Psoas muscle (tissue), 8 donors: ENCODE measurements around the gene KIN. TPM values are rescaled to one million over a fixed set of nuclear protein-coding genes. Genes with fewer than 3 reads are reported as not detected.
"Not testable (repeated sequence)": the region's sequence is repeated elsewhere in the genome, so short reads cannot be mapped to it uniquely, and the experiment has no call there.

ENCODE experiments used
- ATAC-seq, 4 donors: fragments of 200-7000 bp; cut with Tn5 transposase; one replicate each; pipeline ENCODE4 v1.9.1; 2020; ENCODE audit warnings: moderate library complexity in 3 of 4, mild to moderate bottlenecking in 2 of 4
- DNase-seq, 2 donors: peaks; one replicate each; pipeline ENCODE4 v3.0.0-alpha.2; 2020
- H3K27ac ChIP-seq: fragments of 200-600 bp; one replicate; pipeline ENCODE4 v1.8.0; 2022
- H3K27me3 ChIP-seq, 3 donors: fragments of 200-600 bp in 1 of 3; one replicate each; pipeline versions ENCODE4 v1.6.1 to v1.8.0; 2013 to 2022; ENCODE audit warnings: low read length in 2 of 3, mild to moderate bottlenecking in 2 of 3, moderate library complexity in 1 of 3; ENCODE audit not compliant: insufficient read depth in 3 of 3
- H3K36me3 ChIP-seq, 2 donors: fragments of 200-600 bp in 1 of 2; one replicate each; pipeline versions ENCODE4 v1.6.1 to v1.8.0; 2013 to 2022; ENCODE audit warnings: low read depth in 1 of 2, mild to moderate bottlenecking in 1 of 2, moderate library complexity in 1 of 2; ENCODE audit not compliant: insufficient read depth in 1 of 2
- H3K4me1 ChIP-seq: fragments of 200-600 bp; one replicate; pipeline ENCODE4 v1.8.0; 2022
- H3K4me3 ChIP-seq: fragments of 200-600 bp; one replicate; pipeline ENCODE4 v1.8.0; 2022; ENCODE audit warnings: mild to moderate bottlenecking
- H3K9me3 ChIP-seq: fragments of 200-600 bp; one replicate; pipeline ENCODE4 v1.8.0; 2022
- WGBS, 3 donors: extraction: QIAGEN DNeasy Blood & Tissue Kit; methylation state at CpG; one replicate each; pipeline versions ENCODE4 v1.1.6 to v1.1.7; 2013; 5-methylcytosine and 5-hydroxymethylcytosine counted together
- intact Hi-C, 2 donors: fragments of 100-400 bp; cut with DNase I; formaldehyde crosslinking; loops; one replicate each; pipeline versions ENCODE4 v1.11.0 to v1.14.2; 2022
- polyA plus RNA-seq, 3 donors: library from polyadenylated mRNA; stranded (reverse); fragments of 200-250 nt; gene quantifications; one replicate each; pipeline ENCODE4 v1.2.3, GENCODE V29; 2013
- total RNA-seq, 4 donors: library from RNA; stranded (reverse); fragmentation: NEBNext Ultra II Directional in 2 of 4; extraction: Animal tissue kit (Norgen Biotek cat#: 25700) in 2 of 4; gene quantifications; one replicate each; pipeline versions ENCODE4 v1.2.1 to v1.2.4, GENCODE V29; 2021 to 2023
- TF ChIP-seq, protein P1 (sequence below): fragments of 200-600 bp; IDR thresholded peaks from one replicate; pipeline ENCODE4 v1.8.0; 2022; ENCODE audit warnings: antibody characterized with exemption
- donor health status: healthy with polysubstance abuse.
- donor health status: DM: no; HTN: no; CAD: no; lungs with moderate emphysema.
- donor health status: Bipolar disorder and iron deficiency.
- donor health status: healthy.
- donor health status: DM: yes; HTN: yes; CAD: no.
- donor health status: DM: no; HTN: no; CAD: no.
- donor health status: DM: no; HTN: no; CAD: no.
- donor health status: DM: yes; HTN: yes; CAD: no.

The KIN gene
- total and polyA plus RNA-seq, 7 donors: 5.5 to 11.1 (median 7.1) TPM

DNA sequence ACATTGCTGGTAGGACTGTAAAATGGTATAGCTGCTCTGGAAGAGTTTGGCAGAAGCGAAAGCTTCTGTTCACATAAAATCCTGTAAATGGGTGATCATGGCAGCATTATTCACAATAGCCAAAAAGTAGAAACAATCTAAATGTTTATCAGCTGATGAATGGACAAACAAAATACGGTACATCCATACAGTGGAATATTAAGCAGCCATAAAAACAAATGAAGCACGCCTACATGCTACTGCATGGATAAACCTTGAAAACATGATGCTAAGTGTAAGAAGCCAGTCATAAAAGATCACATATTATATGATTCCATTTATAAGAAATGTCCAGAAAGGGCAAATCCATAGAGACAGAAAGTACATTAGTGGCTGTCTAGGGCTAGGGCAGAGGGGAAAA lies 32.7 kb downstream of the KIN start:
- intact Hi-C loops: loop anchor here (5.0 to 10.0 kb wide), 2 partner anchors 60 to 62 kb away; partner anchors contain the start of gene TAF3 (in 2 of the 2)
- H3K4me3 ChIP-seq: no peak overlapping the region
- H3K4me1 ChIP-seq: no peaks in the 10 kb centered on the region
- 99 to 100% (median 99%) methylated on average over 3 of the region's 3 CpGs for WGBS, 3 donors
- no peaks in the 10 kb centered on the region for H3K27me3 ChIP-seq
- TF ChIP-seq, protein P1, sequence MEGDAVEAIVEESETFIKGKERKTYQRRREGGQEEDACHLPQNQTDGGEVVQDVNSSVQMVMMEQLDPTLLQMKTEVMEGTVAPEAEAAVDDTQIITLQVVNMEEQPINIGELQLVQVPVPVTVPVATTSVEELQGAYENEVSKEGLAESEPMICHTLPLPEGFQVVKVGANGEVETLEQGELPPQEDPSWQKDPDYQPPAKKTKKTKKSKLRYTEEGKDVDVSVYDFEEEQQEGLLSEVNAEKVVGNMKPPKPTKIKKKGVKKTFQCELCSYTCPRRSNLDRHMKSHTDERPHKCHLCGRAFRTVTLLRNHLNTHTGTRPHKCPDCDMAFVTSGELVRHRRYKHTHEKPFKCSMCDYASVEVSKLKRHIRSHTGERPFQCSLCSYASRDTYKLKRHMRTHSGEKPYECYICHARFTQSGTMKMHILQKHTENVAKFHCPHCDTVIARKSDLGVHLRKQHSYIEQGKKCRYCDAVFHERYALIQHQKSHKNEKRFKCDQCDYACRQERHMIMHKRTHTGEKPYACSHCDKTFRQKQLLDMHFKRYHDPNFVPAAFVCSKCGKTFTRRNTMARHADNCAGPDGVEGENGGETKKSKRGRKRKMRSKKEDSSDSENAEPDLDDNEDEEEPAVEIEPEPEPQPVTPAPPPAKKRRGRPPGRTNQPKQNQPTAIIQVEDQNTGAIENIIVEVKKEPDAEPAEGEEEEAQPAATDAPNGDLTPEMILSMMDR: no peak
- no peaks in the 10 kb centered on the region for H3K9me3 ChIP-seq
- peaks cover 15 to 93% of the 10 kb centered on the region in 2 donors for H3K36me3 ChIP-seq
- ATAC-seq (no peak), DNase-seq (no peak)
- H3K27ac ChIP-seq: no peak overlapping the region

DNA sequence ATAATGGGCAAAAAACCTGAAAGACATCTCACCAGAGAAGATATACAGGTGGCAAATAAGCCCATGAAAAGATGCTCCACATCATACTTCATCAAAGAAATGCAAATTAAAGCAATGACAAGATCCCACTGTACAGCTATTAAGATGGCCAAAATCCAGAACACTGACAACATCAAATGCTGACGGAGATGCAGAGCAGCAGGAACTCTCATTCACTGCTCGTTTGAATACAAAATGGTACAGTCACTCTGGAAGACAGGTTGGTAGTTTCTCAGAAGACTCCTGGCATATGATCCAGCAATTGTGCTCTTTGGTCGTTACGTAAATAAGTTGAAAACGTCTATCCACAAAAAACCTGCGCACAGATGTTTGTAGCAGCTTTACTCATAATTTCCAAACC lies 35.5 kb downstream of the KIN start:
- WGBS, 3 donors: 91 to 97% (median 93%) methylated on average over 6 of the region's 6 CpGs
- DNase-seq (no peak), ATAC-seq (no peak)
- intact Hi-C loops: loop anchor here in 1 of 2 donors (10.0 kb wide), 1 partner anchor 63 kb away; the partner anchor contains the start of gene TAF3
- TF ChIP-seq, protein P1: no peak
- no peak overlapping the region for H3K4me3 ChIP-seq
- H3K27me3 ChIP-seq: no peaks in the 10 kb centered on the region
- no peaks in the 10 kb centered on the region for H3K9me3 ChIP-seq
- peaks cover 15 to 73% of the 10 kb centered on the region in 2 donors for H3K36me3 ChIP-seq
- H3K4me1 ChIP-seq: no peaks in the 10 kb centered on the region
- H3K27ac ChIP-seq: no peak overlapping the region

DNA sequence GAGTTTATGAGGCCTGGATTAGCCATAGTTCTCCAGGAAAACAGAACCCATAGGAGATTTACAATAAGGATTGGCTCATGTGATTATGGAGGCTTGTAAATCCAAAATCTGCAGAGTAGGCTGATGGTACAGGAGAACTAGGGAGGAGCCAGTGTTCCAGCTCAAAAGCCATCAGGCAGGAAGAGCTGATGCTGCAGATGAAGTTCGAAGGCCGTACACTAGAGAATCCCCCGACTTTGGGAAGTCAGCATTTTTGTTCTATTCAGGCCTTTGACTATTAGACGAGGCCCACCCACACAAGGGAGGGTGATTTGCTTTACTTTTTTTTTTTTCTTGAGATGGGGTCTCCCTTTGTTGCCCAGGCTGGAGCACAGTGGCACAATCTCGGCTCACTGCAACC lies 37.6 kb downstream of the KIN start:
- H3K27ac ChIP-seq: no peak overlapping the region
- H3K36me3 ChIP-seq: peaks cover 15 to 54% of the 10 kb centered on the region in 2 donors
- no peaks in the 10 kb centered on the region for H3K4me1 ChIP-seq
- intact Hi-C loops: loop anchor here in 1 of 2 donors (10.0 kb wide), 1 partner anchor 65 kb away; the partner anchor contains the start of gene TAF3
- ATAC-seq (no peak), DNase-seq (no peak)
- TF ChIP-seq, protein P1: no peak
- H3K9me3 ChIP-seq: no peaks in the 10 kb centered on the region
- no peak overlapping the region for H3K4me3 ChIP-seq
- 93 to 95% (median 95%) methylated on average over 5 of the region's 5 CpGs for WGBS, 3 donors
- no peaks in the 10 kb centered on the region for H3K27me3 ChIP-seq

DNA sequence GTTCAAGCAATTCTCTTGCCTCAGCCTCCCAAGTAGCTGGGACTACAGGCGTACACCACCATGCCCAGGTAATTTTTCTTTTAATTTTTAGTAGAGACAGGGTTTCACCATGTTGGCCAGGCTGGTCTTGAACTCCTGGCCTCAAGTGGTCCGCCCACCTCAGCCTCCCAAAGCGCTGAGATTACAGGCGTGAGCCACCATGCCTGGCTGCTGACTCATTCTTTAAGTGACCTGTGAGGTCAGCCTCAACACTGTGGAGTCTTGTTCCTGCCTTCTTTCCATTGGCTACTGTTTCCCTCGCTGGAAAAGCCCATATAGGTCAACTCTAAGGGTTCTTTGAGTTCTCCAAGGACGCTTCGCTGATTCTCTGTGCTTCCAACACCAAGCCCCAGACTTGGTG lies 39.2 kb downstream of the KIN start:
- H3K9me3 ChIP-seq, intact Hi-C loops, H3K27ac ChIP-seq, H3K4me3 ChIP-seq, DNase-seq, ATAC-seq, H3K27me3 ChIP-seq, H3K4me1 ChIP-seq: not testable (repeated sequence)
- peaks cover 12 to 52% of the 10 kb centered on the region in 2 donors for H3K36me3 ChIP-seq
- WGBS, 3 donors: 89 to 93% (median 89%) methylated on average over 7 of the region's 7 CpGs

DNA sequence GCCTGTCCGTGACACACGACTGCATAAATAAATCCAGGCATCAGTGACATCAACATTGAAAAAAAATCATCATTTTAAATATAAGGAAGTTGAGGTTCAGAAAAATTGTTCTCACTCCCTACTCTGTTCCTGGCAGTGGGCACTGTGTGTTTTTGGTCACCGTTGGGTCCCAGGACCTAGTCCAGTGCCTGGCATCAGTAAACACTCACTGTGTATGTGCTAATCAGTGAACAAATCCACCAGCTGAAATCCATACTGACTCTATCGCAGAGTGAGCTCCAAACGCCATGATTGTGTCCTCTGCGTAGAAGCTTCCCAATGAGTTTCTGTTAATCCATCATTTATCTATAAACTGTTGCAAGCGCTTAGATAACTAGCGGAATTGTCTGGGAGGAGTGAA lies 43.5 kb downstream of the KIN start:
- intact Hi-C loops: no loop called here
- H3K4me3 ChIP-seq: no peak overlapping the region
- H3K36me3 ChIP-seq: peaks cover 0 to 14% of the 10 kb centered on the region in 2 donors
- no peaks in the 10 kb centered on the region for H3K9me3 ChIP-seq
- no peaks in the 10 kb centered on the region for H3K27me3 ChIP-seq
- TF ChIP-seq, protein P1: no peak
- 91 to 94% (median 94%) methylated on average over 8 of the region's 8 CpGs for WGBS, 3 donors
- no peaks in the 10 kb centered on the region for H3K4me1 ChIP-seq
- no peak for ATAC-seq
- no peak overlapping the region for H3K27ac ChIP-seq
- no peak for DNase-seq
